H1 (cell line): Measurements from ENCODE around the gene DNLZ. TPM values are rescaled to one million over a fixed set of nuclear protein-coding genes. Genes with fewer than 3 reads are reported as not detected.
A peak's percentile ranks its signal among the peaks of the same experiment; 100 is the strongest.

Experiments
- CTCF ChIA-PET: fragments of 300-600 bp; sonication (Branson Sonifier 250); formaldehyde crosslinking; loops from one replicate; lab custom pipeline; 2021; ENCODE audit not compliant: partially characterized antibody; lab: Charles Lee
- POLR2A ChIA-PET: fragments of 300-600 bp; sonication (Branson Sonifier 250); formaldehyde crosslinking; loops from one replicate; lab custom pipeline; 2021; ENCODE audit warnings: inconsistent platforms; ENCODE audit not compliant: partially characterized antibody; lab: Charles Lee
- DNase-seq, 2 experiments: peaks; one replicate each; pipeline versions ENCODE4 v3.0.0 to v3.0.0-alpha.2; 2010 to 2022; ENCODE audit warnings: low spot score in 2 of 2, low read depth in 1 of 2, mixed read lengths in 1 of 2
- FAIRE-seq: peaks from 2 replicates; lab custom pipeline; 2011; peaks lifted over from hg19 to GRCh38; lab: Jason Lieb, UNC
- H2AFZ ChIP-seq: 2 replicates; pipeline ENCODE4 v1.8.1; 2012; ENCODE audit warnings: low read length, inconsistent platforms
- H2AK5ac ChIP-seq: 2 replicates; pipeline ENCODE4 v1.6.1; 2013; ENCODE audit warnings: low read depth, low read length
- H2BK120ac ChIP-seq: replicated peaks from 2 replicates; pipeline ENCODE3; 2013; ENCODE audit warnings: low read depth, low read length, inconsistent platforms
- H2BK12ac ChIP-seq: 2 replicates; pipeline ENCODE4 v1.6.1; 2013; ENCODE audit warnings: low read depth, low read length
- H2BK15ac ChIP-seq: 2 replicates; pipeline ENCODE4 v1.6.1; 2013; ENCODE audit warnings: low read length
- H2BK20ac ChIP-seq: 2 replicates; pipeline ENCODE4 v1.6.1; 2013; ENCODE audit warnings: low read length
- H2BK5ac ChIP-seq: 2 replicates; pipeline ENCODE4 v1.6.1; 2013; ENCODE audit warnings: low read depth, low read length
- H3K14ac ChIP-seq: 2 replicates; pipeline ENCODE4 v1.6.1; 2013; ENCODE audit warnings: inconsistent platforms; ENCODE audit not compliant: insufficient read length
- H3K18ac ChIP-seq: 2 replicates; pipeline ENCODE4 v1.6.1; 2013; ENCODE audit warnings: low read length; ENCODE audit errors: extremely low read depth
- H3K23ac ChIP-seq: 2 replicates; pipeline ENCODE4 v1.6.1; 2013; ENCODE audit warnings: inconsistent platforms; ENCODE audit not compliant: insufficient read length
- H3K23me2 ChIP-seq: 2 replicates; pipeline ENCODE4 v1.6.1; 2013; ENCODE audit warnings: low read depth, low read length
- H3K27ac ChIP-seq: 2 replicates; pipeline ENCODE4 v1.6.1; 2011; ENCODE audit warnings: low read depth, low read length, inconsistent platforms
- H3K27me3 ChIP-seq, 4 experiments: replicated peaks in 1 of 4; 1 replicate in 1 of 4; 2 replicates in 3 of 4; pipeline versions ENCODE4 v1.6.1 to v1.8.1; 2011 to 2013; ENCODE audit warnings: low read length in 3 of 4, mild to moderate bottlenecking in 3 of 4, inconsistent platforms in 2 of 4, mixed read lengths in 2 of 4, moderate library complexity in 1 of 4; ENCODE audit not compliant: control insufficient read depth in 3 of 4, insufficient read depth in 3 of 4; ENCODE audit errors: extremely low read depth in 1 of 4
- H3K36me3 ChIP-seq, 4 experiments: 2 replicates each; pipeline versions ENCODE4 v1.6.1 to v1.8.1; 2011 to 2013; ENCODE audit warnings: mild to moderate bottlenecking in 4 of 4, low read length in 3 of 4, moderate library complexity in 2 of 4, control low read depth in 1 of 4, inconsistent platforms in 1 of 4; ENCODE audit not compliant: insufficient read depth in 4 of 4, control insufficient read depth in 2 of 4
- H3K4ac ChIP-seq: replicated peaks from 2 replicates; pipeline ENCODE3; 2013; ENCODE audit warnings: low read length, low read depth, mixed read lengths, inconsistent platforms; ENCODE audit not compliant: insufficient read length
- H3K4me1 ChIP-seq, 4 experiments: replicated peaks in 1 of 4; 1 replicate in 1 of 4; 2 replicates in 3 of 4; pipeline versions ENCODE4 v1.6.1 to v1.8.1; 2011 to 2013; ENCODE audit warnings: low read length in 3 of 4, inconsistent platforms in 2 of 4, mixed read lengths in 1 of 4; ENCODE audit not compliant: insufficient read depth in 4 of 4, control insufficient read depth in 3 of 4
- H3K4me2 ChIP-seq, 2 experiments: 2 replicates each; pipeline versions ENCODE4 v1.6.1 to v1.8.1; 2011 to 2013; ENCODE audit warnings: low read depth in 2 of 2, low read length in 2 of 2, control low read depth in 1 of 2, inconsistent platforms in 1 of 2, mild to moderate bottlenecking in 1 of 2; ENCODE audit not compliant: insufficient read depth in 1 of 2
- H3K4me3 ChIP-seq, 4 experiments: fragments of 200-600, 300-600 bp in 1 of 4; sonication (generic), shearing (Covaris generic), sonication (Bioruptor Twin) in 1 of 4; 2 replicates each; pipeline versions ENCODE4 v1.5.1 to v1.8.1; 2011 to 2016; ENCODE audit warnings: low read length in 4 of 4, low read depth in 3 of 4, control low read depth in 2 of 4, inconsistent platforms in 2 of 4, mild to moderate bottlenecking in 2 of 4, mixed read lengths in 1 of 4, moderate library complexity in 1 of 4; ENCODE audit not compliant: insufficient read depth in 2 of 4; ENCODE audit errors: extremely low read depth in 1 of 4
- H3K56ac ChIP-seq: replicated peaks from 2 replicates; pipeline ENCODE3; 2013; ENCODE audit warnings: low read depth, mild to moderate bottlenecking, mixed read lengths, low read length, inconsistent platforms; ENCODE audit not compliant: insufficient read length
- H3K79me1 ChIP-seq: 2 replicates; pipeline ENCODE4 v1.6.1; 2013; ENCODE audit warnings: low read depth, low read length, control low read depth
- H3K79me2 ChIP-seq, 2 experiments: 2 replicates each; pipeline versions ENCODE4 v1.6.1 to v1.8.1; 2012 to 2013; ENCODE audit warnings: low read length in 2 of 2, mild to moderate bottlenecking in 2 of 2, inconsistent platforms in 1 of 2; ENCODE audit not compliant: insufficient read depth in 2 of 2, control insufficient read depth in 1 of 2
- H3K9ac ChIP-seq, 4 experiments: replicated peaks in 1 of 4; 1 replicate in 1 of 4; 2 replicates in 3 of 4; pipeline versions ENCODE4 v1.6.1 to v1.8.1; 2011 to 2013; ENCODE audit warnings: low read depth in 3 of 4, low read length in 3 of 4, control low read depth in 2 of 4, mild to moderate bottlenecking in 2 of 4, moderate library complexity in 2 of 4, inconsistent platforms in 1 of 4; ENCODE audit errors: extremely low read depth in 1 of 4
- H3K9me3 ChIP-seq, 2 experiments: 2 replicates each; pipeline versions ENCODE4 v1.6.1 to v1.8.1; 2012 to 2013; ENCODE audit warnings: mild to moderate bottlenecking in 2 of 2, moderate library complexity in 2 of 2, control low read depth in 1 of 2, inconsistent platforms in 1 of 2, low read depth in 1 of 2, low read length in 1 of 2, mixed read lengths in 1 of 2; ENCODE audit not compliant: insufficient read depth in 2 of 2
- H4K20me1 ChIP-seq, 2 experiments: replicated peaks in 1 of 2; 2 replicates each; pipeline versions ENCODE3 to v1.8.1; 2011 to 2013; ENCODE audit warnings: inconsistent platforms in 2 of 2, low read length in 2 of 2, mild to moderate bottlenecking in 1 of 2; ENCODE audit not compliant: insufficient read depth in 2 of 2, control insufficient read depth in 1 of 2
- H4K5ac ChIP-seq: 2 replicates; pipeline ENCODE4 v1.6.1; 2013; ENCODE audit warnings: low read length, low read depth, mixed read lengths, inconsistent platforms; ENCODE audit not compliant: insufficient read length
- H4K8ac ChIP-seq: 2 replicates; pipeline ENCODE4 v1.8.0; 2013; ENCODE audit warnings: mild to moderate bottlenecking, moderate library complexity, low read length, inconsistent platforms; ENCODE audit not compliant: insufficient read depth; ENCODE audit errors: extremely low read depth
- H4K91ac ChIP-seq: replicated peaks from 2 replicates; pipeline ENCODE3; 2013; ENCODE audit warnings: low read length, mixed read lengths, inconsistent platforms; ENCODE audit not compliant: insufficient read length
- BCL11A ChIP-seq, 2 experiments: IDR thresholded peaks; one replicate each; pipeline ENCODE4 v1.6.1; 2011; ENCODE audit warnings: low read depth in 2 of 2, low read length in 2 of 2, mild to moderate bottlenecking in 2 of 2
- CHD1 ChIP-seq: IDR thresholded peaks from 2 replicates; pipeline ENCODE4 v1.6.1; 2012; ENCODE audit warnings: low read depth, low read length, improper control_type of control experiment
- CREB1 ChIP-seq: IDR thresholded peaks from 2 replicates; pipeline ENCODE4 v1.6.1; 2012; ENCODE audit warnings: inconsistent platforms
- E2F6 ChIP-seq: IDR thresholded peaks from 2 replicates; pipeline ENCODE4 v1.6.1; 2012; ENCODE audit warnings: inconsistent platforms
- FOSL1 ChIP-seq: IDR thresholded peaks from 2 replicates; pipeline ENCODE4 v1.6.1; 2011; ENCODE audit warnings: mild to moderate bottlenecking, low read depth, low read length, moderate library complexity; ENCODE audit not compliant: insufficient read depth
- HDAC6 ChIP-seq: IDR thresholded peaks from one replicate; pipeline ENCODE4 v1.7.1; 2012; ENCODE audit warnings: low read depth, mild to moderate bottlenecking, inconsistent platforms, low read length, moderate library complexity
- JUND ChIP-seq: IDR thresholded peaks from 2 replicates; pipeline ENCODE4 v1.6.1; 2011; ENCODE audit warnings: mild to moderate bottlenecking, improper control_type of control experiment, low read length
- RFX5 ChIP-seq: IDR thresholded peaks from 2 replicates; pipeline ENCODE4 v1.6.1; 2011; ENCODE audit warnings: low read depth, low read length, improper control_type of control experiment, borderline replicate concordance
- SP4 ChIP-seq: IDR thresholded peaks from 2 replicates; pipeline ENCODE4 v1.6.1; 2012; ENCODE audit warnings: low read length, inconsistent platforms
- SUZ12 ChIP-seq: fragments of 200-600 bp; sonication (generic); IDR thresholded peaks from 2 replicates; pipeline ENCODE4 v1.6.1; 2012; ENCODE audit warnings: mild to moderate bottlenecking, inconsistent platforms, low read length, moderate library complexity, mixed read lengths
- TAF1 ChIP-seq: IDR thresholded peaks from 2 replicates; pipeline ENCODE4 v1.6.1; 2011; ENCODE audit warnings: mild to moderate bottlenecking, low read depth, low read length
- USF2 ChIP-seq: IDR thresholded peaks from 2 replicates; pipeline ENCODE4 v1.6.1; 2011; ENCODE audit warnings: low read length, improper control_type of control experiment
- WGBS, 2 experiments: shearing (Covaris generic) in 1 of 2; methylation state at CpG; one replicate each; pipeline versions ENCODE4 v1.1.6 to v1.1.7; 2013 to 2015; ENCODE audit warnings: low lambda C conversion rate in 2 of 2, mixed read lengths in 2 of 2, inconsistent platforms in 1 of 2, low coverage in 1 of 2, missing lambda C conversion rate in 1 of 2; ENCODE audit not compliant: insufficient replicate concordance in 2 of 2, insufficient coverage in 1 of 2, insufficient read length in 1 of 2; ENCODE audit errors: extremely low coverage in 1 of 2, missing lambda C conversion rate in 1 of 2; 5-methylcytosine and 5-hydroxymethylcytosine counted together
- polyA plus RNA-seq, 7 experiments: library from polyadenylated mRNA; depleted of rRNA in 3 of 7; stranded (reverse) in 5 of 7; unstranded in 2 of 7; fragments of >200 nt in 5 of 7; fragments of 200-250 nt in 2 of 7; gene quantifications; 1 replicate in 5 of 7; 2 replicates in 1 of 7; 4 replicates in 1 of 7; pipeline versions ENCODE4 v1.2.1 to v1.2.3, GENCODE V29; 2011 to 2013; ENCODE audit warnings: missing spikeins in 2 of 7, mixed read lengths in 2 of 7
- total RNA-seq: library from RNA; stranded (reverse); fragmentation: NEBNext Ultra II Directional; extraction: Animal tissue kit (Norgen Biotek cat#: 25700); gene quantifications from 2 replicates; pipeline ENCODE4 v1.2.1, GENCODE V29; 2021

Gene DNLZ
- total and polyA plus RNA-seq, 2 of the 8 experiments (the other 6 are each of a cell fraction or from before 2014, with no cell fraction given), result 11.6 to 17.9 TPM

GRCh38 chr9:136381966-136382513 is 18.5 kb upstream of the DNLZ start:
- H2BK5ac ChIP-seq, result no peak overlapping the region
- no peak overlapping the region for H2BK12ac ChIP-seq
- CTCF ChIA-PET, result interaction anchor here (0.7 to 2.4 kb wide), 4 partner anchors 14 to 60 kb away, joined by 3 to 10 read pairs (median 4); partner anchors contain the start of gene DNLZ
- H2AK5ac ChIP-seq, result no peak overlapping the region
- no peaks in the 10 kb centered on the region; the same call in 1 of the 2 replicates for H3K79me1 ChIP-seq
- peak overlapping the region; percentile 68; the same call in 1 of the 2 replicates for H4K8ac ChIP-seq
- no peak overlapping the region for H3K4me2 ChIP-seq
- no peaks in the 10 kb centered on the region for H3K23me2 ChIP-seq
- DNase-seq (no peak), FAIRE-seq (no peak)
- peaks cover 2 to 11% of the 10 kb centered on the region in 2 experiments for H4K20me1 ChIP-seq
- no peak overlapping the region for H3K4ac ChIP-seq
- H3K18ac ChIP-seq, result no peak overlapping the region
- no peak overlapping the region for H4K91ac ChIP-seq
- H3K56ac ChIP-seq, result no peak overlapping the region
- peaks cover 6 to 66% (median 35%) of the 10 kb centered on the region in 4 experiments; a peak in 7 of 8 replicates for H3K36me3 ChIP-seq
- 86% methylated on average over 24 of the region's 25 CpGs; no CpG with 5 or more reads in 1 of the 2 experiments for WGBS, 2 experiments
- no peak overlapping the region for H4K5ac ChIP-seq
- no peak overlapping the region for H3K9ac ChIP-seq
- H2BK20ac ChIP-seq, result no peak overlapping the region
- H2BK15ac ChIP-seq, result no peak overlapping the region
- no peak overlapping the region for H3K23ac ChIP-seq
- no peak overlapping the region for H2BK120ac ChIP-seq
- H3K27ac ChIP-seq, result no peak overlapping the region
- H3K27me3 ChIP-seq, result no peaks in the 10 kb centered on the region
- H3K4me3 ChIP-seq, result no peak overlapping the region
- no peaks in the 10 kb centered on the region for H3K4me1 ChIP-seq
- H3K9me3 ChIP-seq, result no peaks in the 10 kb centered on the region
- no peak overlapping the region for H2AFZ ChIP-seq
- H3K14ac ChIP-seq, result no peak overlapping the region
- H3K79me2 ChIP-seq, result no peaks in the 10 kb centered on the region
- POLR2A ChIA-PET, result interaction anchor here (1.5 to 14.0 kb wide), 6 partner anchors 9 to 57 kb away, joined by 3 to 139 read pairs (median 10); partner anchors contain the start of genes CARD9, INPP5E and SNAPC4
- no peak for TF ChIP-seq RFX5
- no peak for TF ChIP-seq FOSL1
- TF ChIP-seq CREB1, result no peak
- no peak for TF ChIP-seq BCL11A (IDR thresholded peaks at IDR 0.05; ENCODE audit: low read depth in 2 of 2, low read length in 2 of 2)
- no peak for TF ChIP-seq TAF1
- TF ChIP-seq CHD1, result no peak
- no peak for TF ChIP-seq E2F6
- no peak for TF ChIP-seq SUZ12
- no peak for TF ChIP-seq HDAC6
- TF ChIP-seq USF2, result no peak
- TF ChIP-seq SP4, result no peak
- TF ChIP-seq JUND, result no peak
